HCT116 (cell line): Measurements from ENCODE around the gene NSUN7. TPM values are rescaled to one million over a fixed set of nuclear protein-coding genes. Genes with fewer than 3 reads are reported as not detected.

Source experiments
- ATAC-seq: fragments of 200-7000 bp; cut with Tn5 transposase; 2 replicates; pipeline ENCODE4 v1.9.1; 2020; ENCODE audit warnings: mild to moderate bottlenecking, moderate library complexity
- BruUV-seq: library from RNA; stranded (reverse); fragments of 400-500 nt; replicated peaks from 2 replicates; lab custom pipeline; 2021; lab: Mats Ljungman, UMichigan
- CTCF ChIA-PET: fragments of 300-600 bp; sonication (Branson Sonifier 250); formaldehyde crosslinking; loops from one replicate; lab custom pipeline; 2021; ENCODE audit warnings: antibody characterized with exemption; lab: Charles Lee
- POLR2A ChIA-PET: fragments of 300-600, 350-600 bp; sonication (Branson Sonifier 250); formaldehyde crosslinking; loops from one replicate; lab custom pipeline; 2021; ENCODE audit warnings: antibody characterized with exemption; lab: Charles Lee
- RAD21 ChIA-PET, 2 experiments: fragments of 300-600 bp; sonication (Branson Sonifier 250); formaldehyde crosslinking; loops; one replicate each; lab custom pipeline; 2023; ENCODE audit warnings: low total read pairs in 2 of 2; ENCODE audit not compliant: uncharacterized antibody in 2 of 2, unreplicated experiment in 2 of 2, low non-redundant PET in 1 of 2; lab: Charles Lee
- DNase-seq: peaks from one replicate; pipeline ENCODE4 v3.0.0-alpha.2; 2010; ENCODE audit warnings: low read depth, low spot score
- H2AFZ ChIP-seq: fragments of 200-600 bp; shearing (Covaris generic), sonication (generic); 2 replicates; pipeline ENCODE4 v1.6.1; 2017; ENCODE audit warnings: low read depth, mixed run types, mixed read lengths, antibody characterized with exemption, low read length; ENCODE audit not compliant: poor library complexity, severe bottlenecking
- H3K27ac ChIP-seq: 2 replicates; pipeline ENCODE4 v1.5.1; 2012; ENCODE audit warnings: low read depth, low read length
- H3K27me3 ChIP-seq: fragments of 200-600 bp; sonication (generic); 2 replicates; pipeline ENCODE4 v1.6.1; 2016; ENCODE audit warnings: mixed run types, low read length, mixed read lengths; ENCODE audit not compliant: insufficient read depth
- H3K36me3 ChIP-seq, 2 experiments: fragments of 200-500 bp in 1 of 2; fragments of 200-600 bp in 1 of 2; sonication (Bioruptor generic) in 1 of 2; sonication (generic) in 1 of 2; 2 replicates each; pipeline versions ENCODE4 v1.5.1 to v1.6.1; 2014 to 2016; ENCODE audit warnings: low read length in 2 of 2, inconsistent platforms in 1 of 2, mixed read lengths in 1 of 2, mixed run types in 1 of 2; ENCODE audit not compliant: insufficient read depth in 2 of 2, control insufficient read depth in 1 of 2
- H3K4me1 ChIP-seq, 2 experiments: fragments of 200-600 bp in 1 of 2; sonication (generic) in 1 of 2; 2 replicates each; pipeline versions ENCODE4 v1.5.1 to v1.6.1; 2012 to 2017; ENCODE audit warnings: low read length in 2 of 2, inconsistent platforms in 1 of 2, mild to moderate bottlenecking in 1 of 2, mixed read lengths in 1 of 2, mixed run types in 1 of 2, moderate library complexity in 1 of 2; ENCODE audit not compliant: insufficient read depth in 2 of 2, control insufficient read depth in 1 of 2
- H3K4me2 ChIP-seq: fragments of 200-600 bp; sonication (generic); 2 replicates; pipeline ENCODE4 v1.6.1; 2017; ENCODE audit warnings: mixed run types, low read length, mixed read lengths
- H3K4me3 ChIP-seq, 2 experiments: fragments of 200-600 bp in 1 of 2; sonication (generic) in 1 of 2; replicated peaks in 1 of 2; 2 replicates each; pipeline ENCODE4 v1.5.1; 2011 to 2016; ENCODE audit warnings: low read length in 2 of 2, control low read depth in 1 of 2, low read depth in 1 of 2, mild to moderate bottlenecking in 1 of 2, mixed read lengths in 1 of 2, mixed run types in 1 of 2
- H3K79me2 ChIP-seq: fragments of 200-600 bp; sonication (generic); 2 replicates; pipeline ENCODE4 v1.6.1; 2017; ENCODE audit warnings: mild to moderate bottlenecking, mixed run types, low read length, moderate library complexity, mixed read lengths; ENCODE audit not compliant: insufficient read depth
- H3K9ac ChIP-seq: fragments of 200-600 bp; sonication (generic); 2 replicates; pipeline ENCODE4 v1.6.1; 2016; ENCODE audit warnings: low read length, mixed read lengths
- H3K9me2 ChIP-seq: fragments of 200-600 bp; sonication (generic), shearing (Covaris generic); 2 replicates; pipeline ENCODE4 v1.6.1; 2017; ENCODE audit warnings: mixed run types, mild to moderate bottlenecking, moderate library complexity; ENCODE audit not compliant: insufficient read depth
- H3K9me3 ChIP-seq, 2 experiments: fragments of 200-500 bp in 1 of 2; fragments of 200-600 bp in 1 of 2; sonication (Bioruptor generic) in 1 of 2; sonication (generic) in 1 of 2; 2 replicates each; pipeline ENCODE4 v1.6.1; 2014 to 2017; ENCODE audit warnings: low read length in 2 of 2, mixed read lengths in 2 of 2, inconsistent platforms in 1 of 2, low read depth in 1 of 2, mild to moderate bottlenecking in 1 of 2, mixed run types in 1 of 2, moderate library complexity in 1 of 2; ENCODE audit not compliant: control insufficient read depth in 1 of 2, insufficient read depth in 1 of 2
- H4K20me1 ChIP-seq: fragments of 200-600 bp; sonication (generic), shearing (Covaris generic); 2 replicates; pipeline ENCODE4 v1.6.1; 2017; ENCODE audit warnings: mixed run types, mild to moderate bottlenecking, moderate library complexity; ENCODE audit not compliant: insufficient read depth
- CTCF ChIP-seq, 3 experiments: fragments of 200-600 bp in 1 of 3; sonication (generic) in 1 of 3; IDR thresholded peaks in 2 of 3; conservative IDR thresholded peaks in 1 of 3; 2 replicates each; pipeline ENCODE4 v1.5.1; 2012 to 2017; ENCODE audit warnings: low read depth in 2 of 3, low read length in 2 of 3, antibody characterized with exemption in 1 of 3, borderline replicate concordance in 1 of 3, control low read depth in 1 of 3, mild to moderate bottlenecking in 1 of 3, mixed read lengths in 1 of 3, mixed run types in 1 of 3, moderate library complexity in 1 of 3; ENCODE audit not compliant: insufficient read depth in 1 of 3
- JUND ChIP-seq: IDR thresholded peaks from 2 replicates; pipeline ENCODE4 v1.6.1; 2012
- POLR2A ChIP-seq: IDR thresholded peaks from 2 replicates; pipeline ENCODE4 v1.7.0; 2011; ENCODE audit warnings: borderline replicate concordance; ENCODE audit not compliant: insufficient read depth, insufficient read length; ENCODE audit errors: extremely low read depth
- ZBTB33 ChIP-seq: IDR thresholded peaks from 2 replicates; pipeline ENCODE4 v1.6.1; 2011; ENCODE audit warnings: mild to moderate bottlenecking, low read length, moderate library complexity; ENCODE audit not compliant: insufficient replicate concordance; ENCODE audit errors: extremely low read depth
- ZNF274 ChIP-seq: fragments of 200-500 bp; sonication (Bioruptor generic); IDR thresholded peaks from 2 replicates; pipeline ENCODE4 v1.6.1; 2014; ENCODE audit warnings: mild to moderate bottlenecking, low read depth, low read length, inconsistent platforms
- intact Hi-C: fragments of 100-400 bp; cut with micrococcal nuclease; formaldehyde crosslinking; loops from 2 replicates; pipeline ENCODE4 v1.10.0; 2022
- total RNA-seq: library from RNA; stranded (reverse); gene quantifications from one replicate; pipeline ENCODE4 v1.2.1, GENCODE V29; 2021; ENCODE audit not compliant: unreplicated experiment

NSUN7 gene
- total RNA-seq, 1 experiment from 2014 or later = 0.07 TPM

GRCh38 chr4:40842318-40842717, 92.6 kb downstream of the NSUN7 start:
- Histone ChIP-seq H3K9me2 (no peaks in the 10 kb centered on the region), H3K27ac (no peak overlapping the region), H3K79me2 (no peaks in the 10 kb centered on the region; the same call in 1 of the 2 replicates), H3K36me3 (no peaks in the 10 kb centered on the region), H4K20me1 (no peaks in the 10 kb centered on the region), H3K9me3 (no peaks in the 10 kb centered on the region), H2AFZ (no peak overlapping the region), H3K27me3 (no peaks in the 10 kb centered on the region), H3K4me1 (peaks cover 4 to 11% of the 10 kb centered on the region in 2 experiments; a peak in 3 of 4 replicates), H3K4me3 (no peak overlapping the region), H3K9ac (no peak overlapping the region), H3K4me2 (no peak overlapping the region)
- ChIA-PET CTCF (interaction anchor here (1.4 to 2.7 kb wide), 2 partner anchors 10 to 82 kb away, joined by 3 to 7 read pairs; no protein-coding TSS in a partner anchor), POLR2A (no interaction called here), RAD21 (no interaction called here)
- DNase-seq (no peak), ATAC-seq (no peak)
- TF ChIP-seq CTCF (IDR thresholded peaks at IDR 0.05 in 2 of 3, conservative IDR thresholded peaks at IDR 0.05 in 1 of 3; ENCODE audit: borderline replicate concordance in 1 of 3, insufficient read depth in 1 of 3, low read depth in 2 of 3, low read length in 2 of 3) (no peak), ZBTB33 (no peak), JUND (no peak), POLR2A (no peak), ZNF274 (no peak)
- BruUV-seq = no TSS peak
- intact Hi-C loops = no loop called here
